Measurements from ENCODE around the gene NOG.

NOG gene

GRCh38 chr17:56593646-56594319, at the start of gene NOG:
TSS of gene NOG (plus strand) at chr17:56593699. CDS start at chr17:56594224, 525 bp downstream.
- DNase-seq = peak; percentile 29

- no peak for DNase-seq
These were observed 48.4 kb upstream of the NOG start for GRCh38 chr17:56545106-56545505.

GRCh38 chr17:56545930-56546329, 47.6 kb upstream of the NOG start:
- DNase-seq = no peak

- DNase-seq = no peak
These were observed 44.8 kb upstream of the NOG start for GRCh38 chr17:56548661-56549060.

- no peak for DNase-seq
These were observed 44.0 kb upstream of the NOG start for GRCh38 chr17:56549501-56549900.

GRCh38 chr17:56557682-56558081, 35.8 kb upstream of the NOG start:
- DNase-seq = no peak

GRCh38 chr17:56558088-56558487, 35.4 kb upstream of the NOG start:
- no peak for DNase-seq

GRCh38 chr17:56570199-56570598, 23.3 kb upstream of the NOG start:
- no peak for DNase-seq

- DNase-seq = no peak
These were observed 22.0 kb upstream of the NOG start for GRCh38 chr17:56571456-56571855.

GRCh38 chr17:56577190-56577842, 16.2 kb upstream of the NOG start:
- no peak for DNase-seq

GRCh38 chr17:56577843-56578204, 15.7 kb upstream of the NOG start:
- DNase-seq = no peak

- DNase-seq = no peak
These were observed 11.6 kb upstream of the NOG start for GRCh38 chr17:56581635-56582627.

GRCh38 chr17:56583772-56584171, 9.7 kb upstream of the NOG start:
- no peak for DNase-seq

GRCh38 chr17:56587298-56587697, 6.2 kb upstream of the NOG start:
- no peak for DNase-seq

GRCh38 chr17:56592487-56593085, 913 bp upstream of the NOG start:
- peak; percentile 46 for DNase-seq

GRCh38 chr17:56593086-56593645, 333 bp upstream of the NOG start:
- DNase-seq = peak; percentile 43

GRCh38 chr17:56594320-56595107, 1.0 kb downstream of the NOG start:
- DNase-seq = no peak

GRCh38 chr17:56595108-56595418, 1.6 kb downstream of the NOG start:
- DNase-seq = no peak

GRCh38 chr17:56595831-56596690, 2.6 kb downstream of the NOG start:
- no peak for DNase-seq

- DNase-seq = no peak
These were observed 3.4 kb downstream of the NOG start for GRCh38 chr17:56596691-56597494.

Data from CD4-positive, alpha-beta T cell treated with Interleukin-15 for 1 hour (primary cell).